ENCODE data around the gene MTURN. TPM values are rescaled to one million over a fixed set of nuclear protein-coding genes. Genes with fewer than 3 reads are reported as not detected.
A peak's percentile ranks its signal among the peaks of the same experiment; 100 is the strongest.

MTURN gene
- total RNA-seq, 1 donor from 2014 or later = 40.9 TPM

GRCh38 chr7:30175636-30176147 is 40.9 kb downstream of the MTURN start:
- TF ChIP-seq CTCF (IDR thresholded peaks at IDR 0.05) = no peak
- H3K4me3 ChIP-seq = no peak overlapping the region
- H3K9me3 ChIP-seq = no peaks in the 10 kb centered on the region
- intact Hi-C loops (cut with DNase I) = no loop called here
- no peak for DNase-seq (ENCODE audit: low spot score in 2 of 2)
- H3K27me3 ChIP-seq = no peaks in the 10 kb centered on the region
- peak overlapping the region; percentile 66 to 86 for H3K27ac ChIP-seq
- H3K36me3 ChIP-seq = no peaks in the 10 kb centered on the region
- H3K4me1 ChIP-seq = peaks cover 34 to 77% of the 10 kb centered on the region in 2 donors

GRCh38 chr7:30176463-30177109 is 41.8 kb downstream of the MTURN start:
- no peak for TF ChIP-seq CTCF (IDR thresholded peaks at IDR 0.05)
- Histone ChIP-seq H3K27ac (peak overlapping the region; percentile 79 to 86), H3K9me3 (no peaks in the 10 kb centered on the region), H3K27me3 (no peaks in the 10 kb centered on the region), H3K36me3 (no peaks in the 10 kb centered on the region), H3K4me3 (no peak overlapping the region), H3K4me1 (peaks cover 34 to 82% of the 10 kb centered on the region in 2 donors)
- no peak for DNase-seq (ENCODE audit: low spot score in 2 of 2)
- intact Hi-C loops (cut with DNase I) = no loop called here

GRCh38 chr7:30177186-30177585 is 42.4 kb downstream of the MTURN start:
- Histone ChIP-seq H3K36me3 (no peaks in the 10 kb centered on the region), H3K27ac (peak overlapping the region; percentile 19 to 79), H3K27me3 (no peaks in the 10 kb centered on the region), H3K4me3 (no peak overlapping the region), H3K9me3 (no peaks in the 10 kb centered on the region), H3K4me1 (peaks cover 31 to 80% of the 10 kb centered on the region in 2 donors)
- intact Hi-C loops (cut with DNase I) = no loop called here
- no peak for DNase-seq (ENCODE audit: low spot score in 2 of 2)
- no peak for TF ChIP-seq CTCF (IDR thresholded peaks at IDR 0.05)

GRCh38 chr7:30177965-30178364 is 43.2 kb downstream of the MTURN start:
- Histone ChIP-seq H3K36me3 (no peaks in the 10 kb centered on the region), H3K27me3 (no peaks in the 10 kb centered on the region), H3K4me1 (peaks cover 31 to 79% of the 10 kb centered on the region in 2 donors), H3K4me3 (no peak overlapping the region), H3K27ac (peak overlapping the region; percentile 23 to 79), H3K9me3 (no peaks in the 10 kb centered on the region)
- no peak for DNase-seq (ENCODE audit: low spot score in 2 of 2)
- no peak for TF ChIP-seq CTCF (IDR thresholded peaks at IDR 0.05)
- intact Hi-C loops (cut with DNase I) = no loop called here

GRCh38 chr7:30178748-30179436 is 44.1 kb downstream of the MTURN start:
- DNase-seq (ENCODE audit: low spot score in 2 of 2) = no peak
- Histone ChIP-seq H3K27ac (peak overlapping the region; percentile 79 to 85), H3K36me3 (no peaks in the 10 kb centered on the region), H3K4me1 (peaks cover 27 to 79% of the 10 kb centered on the region in 2 donors), H3K9me3 (no peaks in the 10 kb centered on the region), H3K4me3 (no peak overlapping the region), H3K27me3 (no peaks in the 10 kb centered on the region)
- TF ChIP-seq CTCF (IDR thresholded peaks at IDR 0.05) = no peak
- intact Hi-C loops (cut with DNase I) = no loop called here

Measured in ascending aorta (tissue), 2 donors.